RWPE2 (cell line): ENCODE data around the gene TRPT1.

Experiments
- ATAC-seq: fragments of 200-7000 bp; cut with Tn5 transposase; 3 replicates; pipeline ENCODE4 v1.9.1; 2021; ENCODE audit warnings: low read depth
- DNase-seq: peaks from one replicate; pipeline ENCODE4 v3.0.0-alpha.2; 2020; ENCODE audit warnings: low spot score
- H3K27ac ChIP-seq: fragments of 450-650 bp; 2 replicates; pipeline ENCODE4 v1.5.1; 2017; ENCODE audit warnings: mild to moderate bottlenecking; ENCODE audit not compliant: poor library complexity, severe bottlenecking
- H3K27me3 ChIP-seq: fragments of 250-450 bp; sonication (Bioruptor Pico); 2 replicates; pipeline ENCODE4 v1.5.1; 2021; ENCODE audit warnings: mild to moderate bottlenecking, moderate library complexity; ENCODE audit not compliant: insufficient read depth, poor library complexity, severe bottlenecking
- H3K36me3 ChIP-seq: fragments of 250-450 bp; sonication (Bioruptor Pico); 2 replicates; pipeline ENCODE4 v1.5.1; 2020; ENCODE audit warnings: low read depth, mild to moderate bottlenecking, moderate library complexity
- H3K4me1 ChIP-seq: fragments of 250-450 bp; sonication (Bioruptor Pico); 2 replicates; pipeline ENCODE4 v1.5.1; 2021; ENCODE audit warnings: mild to moderate bottlenecking, moderate library complexity; ENCODE audit not compliant: insufficient read depth, poor library complexity, severe bottlenecking
- H3K4me3 ChIP-seq: fragments of 250-450 bp; sonication (Bioruptor Pico); 2 replicates; pipeline ENCODE4 v1.5.1; 2021; ENCODE audit warnings: mild to moderate bottlenecking, moderate library complexity; ENCODE audit not compliant: severe bottlenecking
- H3K9me3 ChIP-seq: fragments of 250-450 bp; sonication (Bioruptor Pico); 2 replicates; pipeline ENCODE4 v1.5.1; 2021; ENCODE audit warnings: mild to moderate bottlenecking, moderate library complexity; ENCODE audit not compliant: severe bottlenecking
- CTCF ChIP-seq: fragments of 450-650 bp; IDR thresholded peaks from one replicate; pipeline ENCODE4 v1.5.1; 2017; ENCODE audit warnings: mild to moderate bottlenecking, moderate library complexity; ENCODE audit not compliant: poor library complexity, severe bottlenecking

Gene TRPT1

GRCh38 chr11:64218628-64219353 lies 7.2 kb downstream of the TRPT1 start:
- H3K4me3 ChIP-seq, result no peak overlapping the region
- H3K9me3 ChIP-seq, result no peaks in the 10 kb centered on the region
- H3K4me1 ChIP-seq, result peaks cover 1% of the 10 kb centered on the region
- H3K36me3 ChIP-seq, result no peaks in the 10 kb centered on the region
- no peak overlapping the region for H3K27ac ChIP-seq
- DNase-seq, result no peak
- ATAC-seq, result no peak
- TF ChIP-seq CTCF, result no peak
- no peaks in the 10 kb centered on the region for H3K27me3 ChIP-seq

GRCh38 chr11:64216879-64217278 lies 9.1 kb downstream of the TRPT1 start:
- Histone ChIP-seq H3K27me3 (no peaks in the 10 kb centered on the region), H3K4me3 (no peak overlapping the region), H3K4me1 (no peaks in the 10 kb centered on the region), H3K9me3 (no peaks in the 10 kb centered on the region), H3K27ac (no peak overlapping the region), H3K36me3 (no peaks in the 10 kb centered on the region)
- ATAC-seq (no peak), DNase-seq (no peak)
- no peak for TF ChIP-seq CTCF

GRCh38 chr11:64211181-64211872 lies 14.7 kb downstream of the TRPT1 start:
- no peak for ATAC-seq
- peaks cover 7% of the 10 kb centered on the region for H3K36me3 ChIP-seq
- no peaks in the 10 kb centered on the region for H3K27me3 ChIP-seq
- no peaks in the 10 kb centered on the region for H3K9me3 ChIP-seq
- no peaks in the 10 kb centered on the region for H3K4me1 ChIP-seq
- H3K4me3 ChIP-seq, result no peak overlapping the region
- TF ChIP-seq CTCF, result no peak
- no peak for DNase-seq
- H3K27ac ChIP-seq, result no peak overlapping the region

GRCh38 chr11:64210301-64211020 lies 15.5 kb downstream of the TRPT1 start:
- ATAC-seq, result no peak
- no peak for TF ChIP-seq CTCF
- Histone ChIP-seq H3K4me3 (no peak overlapping the region), H3K9me3 (no peaks in the 10 kb centered on the region), H3K27me3 (no peaks in the 10 kb centered on the region), H3K4me1 (no peaks in the 10 kb centered on the region), H3K36me3 (peaks cover 12% of the 10 kb centered on the region), H3K27ac (no peak overlapping the region)
- DNase-seq, result no peak
